GM12864 (cell line): ENCODE results near the gene LDLRAD3.
A peak's percentile ranks its signal among the peaks of the same experiment; 100 is the strongest.

ENCODE experiments used
- DNase-seq: peaks from one replicate; pipeline ENCODE4 v3.0.0-alpha.2; 2011; ENCODE audit warnings: low read depth
- H3K4me3 ChIP-seq: 2 replicates; pipeline ENCODE4 v1.5.1; 2011; ENCODE audit warnings: mild to moderate bottlenecking, low read depth, low read length, control low read depth
- TF ChIP-seq, protein P1 (sequence below): IDR thresholded peaks from 2 replicates; pipeline ENCODE4 v1.5.1; 2011; ENCODE audit warnings: low read depth, mild to moderate bottlenecking, moderate library complexity, low read length, control low read depth, inconsistent platforms; ENCODE audit errors: missing control alignments

LDLRAD3 gene

DNA sequence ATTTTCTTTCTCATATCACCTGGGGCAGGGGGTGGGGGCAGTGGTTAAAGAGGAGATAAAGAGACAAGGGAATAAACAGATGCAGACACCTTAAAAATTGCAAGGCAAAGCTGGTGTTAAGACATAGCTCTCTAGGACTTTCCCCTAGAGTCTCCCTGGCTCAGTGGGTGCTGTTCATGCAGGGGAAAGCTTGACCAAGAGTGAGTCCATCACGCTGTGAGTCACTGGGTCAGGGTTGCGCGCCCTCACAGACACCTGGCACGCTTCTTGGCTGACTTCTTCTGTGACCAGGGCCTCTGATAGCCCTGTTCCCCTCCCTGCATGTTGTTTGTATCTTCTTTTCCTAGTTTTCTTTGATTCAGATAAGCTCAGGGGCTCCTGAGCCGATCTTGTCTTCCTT is 313.5 kb downstream of the LDLRAD3 start:
- TF ChIP-seq, protein P1, sequence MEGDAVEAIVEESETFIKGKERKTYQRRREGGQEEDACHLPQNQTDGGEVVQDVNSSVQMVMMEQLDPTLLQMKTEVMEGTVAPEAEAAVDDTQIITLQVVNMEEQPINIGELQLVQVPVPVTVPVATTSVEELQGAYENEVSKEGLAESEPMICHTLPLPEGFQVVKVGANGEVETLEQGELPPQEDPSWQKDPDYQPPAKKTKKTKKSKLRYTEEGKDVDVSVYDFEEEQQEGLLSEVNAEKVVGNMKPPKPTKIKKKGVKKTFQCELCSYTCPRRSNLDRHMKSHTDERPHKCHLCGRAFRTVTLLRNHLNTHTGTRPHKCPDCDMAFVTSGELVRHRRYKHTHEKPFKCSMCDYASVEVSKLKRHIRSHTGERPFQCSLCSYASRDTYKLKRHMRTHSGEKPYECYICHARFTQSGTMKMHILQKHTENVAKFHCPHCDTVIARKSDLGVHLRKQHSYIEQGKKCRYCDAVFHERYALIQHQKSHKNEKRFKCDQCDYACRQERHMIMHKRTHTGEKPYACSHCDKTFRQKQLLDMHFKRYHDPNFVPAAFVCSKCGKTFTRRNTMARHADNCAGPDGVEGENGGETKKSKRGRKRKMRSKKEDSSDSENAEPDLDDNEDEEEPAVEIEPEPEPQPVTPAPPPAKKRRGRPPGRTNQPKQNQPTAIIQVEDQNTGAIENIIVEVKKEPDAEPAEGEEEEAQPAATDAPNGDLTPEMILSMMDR: no peak
- DNase-seq: no peak
- H3K4me3 ChIP-seq: no peak overlapping the region

DNA sequence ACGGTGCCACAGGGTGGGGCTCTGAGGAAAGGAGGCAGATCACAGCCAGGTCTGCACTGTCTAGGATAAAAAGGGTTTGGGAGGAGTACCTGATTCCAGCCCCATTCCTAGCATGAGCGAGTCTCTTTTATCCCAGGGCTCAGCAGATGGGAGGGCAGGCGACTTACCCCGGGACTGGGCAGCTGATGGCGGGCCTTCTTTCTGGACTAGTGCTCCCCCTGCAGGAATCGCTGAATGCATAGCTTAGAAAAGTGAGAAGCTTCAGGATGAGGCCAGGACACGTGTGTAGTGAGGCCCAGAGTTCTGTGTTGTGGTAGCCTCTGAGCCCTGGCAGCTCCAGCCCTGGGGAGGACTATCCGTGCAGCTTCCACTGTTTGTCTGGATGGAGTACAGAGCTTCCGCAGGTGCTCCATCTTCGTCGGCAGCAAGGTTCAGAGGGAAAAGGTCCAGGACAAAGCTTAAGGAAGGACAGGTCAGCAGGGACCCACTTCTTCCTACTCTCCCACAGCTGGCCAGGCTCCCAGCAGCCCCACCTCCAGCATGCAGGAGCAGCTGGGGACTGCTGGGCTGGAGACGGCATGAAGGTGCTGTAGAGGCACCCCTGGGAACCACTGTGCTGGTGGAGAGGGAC is 315.0 kb downstream of the LDLRAD3 start:
- TF ChIP-seq, protein P1: peak; percentile 56
- DNase-seq: no peak
- no peak overlapping the region for H3K4me3 ChIP-seq

- no peak overlapping the region for H3K4me3 ChIP-seq
- no peak for DNase-seq
- TF ChIP-seq, protein P1: no peak
Observed at GRCh38 chr11:36261094-36261493, 317.2 kb downstream of the LDLRAD3 start.

- no peak for DNase-seq
- H3K4me3 ChIP-seq: no peak overlapping the region
- TF ChIP-seq, protein P1: no peak
Observed at GRCh38 chr11:36264011-36264972, 320.4 kb downstream of the LDLRAD3 start.

GRCh38 chr11:36264973-36265344 is 321.1 kb downstream of the LDLRAD3 start:
- DNase-seq: no peak
- H3K4me3 ChIP-seq: no peak overlapping the region
- TF ChIP-seq, protein P1: no peak

- DNase-seq: peak; percentile 8
- TF ChIP-seq, protein P1: peak; percentile 89
- H3K4me3 ChIP-seq: no peak overlapping the region
Observed at GRCh38 chr11:36265793-36266628, 322.1 kb downstream of the LDLRAD3 start.
